ENCODE measurements around the gene STIL. TPM values are rescaled to one million over a fixed set of nuclear protein-coding genes. Genes with fewer than 3 reads are reported as not detected.

The STIL gene
- total and polyA plus RNA-seq, 2 of the 13 experiments (the other 11 are each of a cell fraction or from before 2014, with no cell fraction given) = 13.7 to 18.6 TPM

GRCh38 chr1:47228644-47229030 lies 85.3 kb downstream of the STIL start:
- CTCF ChIA-PET (ENCODE audit: low intra/inter-chr PET ratio, low total read pairs) = no interaction called here
- Histone ChIP-seq H3K27ac (ENCODE audit: extremely low read length, insufficient read depth, low read length) (no peak overlapping the region), H3K9ac (ENCODE audit: insufficient read depth, low read depth, low read length) (no peak overlapping the region), H3K4me3 (replicated peaks in 1 of 3; ENCODE audit: insufficient read depth in 1 of 3, low read depth in 2 of 3, low read length in 3 of 3) (no peak overlapping the region), H3K4me2 (ENCODE audit: low read depth, low read length) (no peak overlapping the region), H2AFZ (ENCODE audit: low read length) (no peak overlapping the region), H3K27me3 (ENCODE audit: control insufficient read depth in 1 of 2, insufficient read depth in 2 of 2, low read length in 2 of 2) (peaks cover 27 to 93% of the 10 kb centered on the region in 2 experiments), H3K36me3 (replicated peaks in 1 of 2; ENCODE audit: control insufficient read depth in 1 of 2, insufficient read depth in 2 of 2, low read length in 2 of 2) (no peaks in the 10 kb centered on the region), H3K4me1 (ENCODE audit: insufficient read depth, low read length) (peaks cover 24% of the 10 kb centered on the region), H4K20me1 (ENCODE audit: insufficient read depth, low read length) (no peaks in the 10 kb centered on the region), H3K79me2 (ENCODE audit: insufficient read depth, low read length) (no peaks in the 10 kb centered on the region), H3K9me3 (ENCODE audit: low read length) (no peaks in the 10 kb centered on the region)
- 43% methylated on average over 9 of the region's 12 CpGs for WGBS (ENCODE audit: low lambda C conversion rate)
- no TSS peak for BruUV-seq (replicated peaks)
- FAIRE-seq (no peak), ATAC-seq (no peak), DNase-seq (ENCODE audit: low spot score) (no peak)
- no peak for TF ChIP-seq KLF6 (CRISPR knock-in tag; IDR thresholded peaks at IDR 0.05)
- TF ChIP-seq ISX (CRISPR knock-in tag; conservative IDR thresholded peaks at IDR 0.05) = no peak
- no peak for TF ChIP-seq IKZF1 (IDR thresholded peaks at IDR 0.05)
- TF ChIP-seq ZNF790 (CRISPR knock-in tag; IDR thresholded peaks at IDR 0.05; ENCODE audit: borderline replicate concordance) = no peak
- in situ Hi-C loops (cut with HindIII; ENCODE audit: extremely low pct_ligation_motif_present, low pct_unique_long_range_greater_than_20kb) = no loop called here
- POLR2A ChIA-PET = interaction anchor here (2.5 kb wide), 1 partner anchor 36 kb away, joined by 8 read pairs; no protein-coding TSS in a partner anchor
- intact Hi-C loops (cut with micrococcal nuclease; ENCODE audit: unreplicated experiment) = no loop called here

GRCh38 chr1:47227341-47228232 lies 86.4 kb downstream of the STIL start:
- Histone ChIP-seq H3K4me3 (replicated peaks in 1 of 3; ENCODE audit: insufficient read depth in 1 of 3, low read depth in 2 of 3, low read length in 3 of 3) (no peak overlapping the region), H3K27me3 (ENCODE audit: control insufficient read depth in 1 of 2, insufficient read depth in 2 of 2, low read length in 2 of 2) (peaks cover 27 to 93% of the 10 kb centered on the region in 2 experiments), H3K9me3 (ENCODE audit: low read length) (no peaks in the 10 kb centered on the region), H4K20me1 (ENCODE audit: insufficient read depth, low read length) (no peaks in the 10 kb centered on the region), H3K4me1 (ENCODE audit: insufficient read depth, low read length) (peaks cover 24% of the 10 kb centered on the region), H3K4me2 (ENCODE audit: low read depth, low read length) (no peak overlapping the region), H3K79me2 (ENCODE audit: insufficient read depth, low read length) (no peaks in the 10 kb centered on the region), H3K9ac (ENCODE audit: insufficient read depth, low read depth, low read length) (no peak overlapping the region), H2AFZ (ENCODE audit: low read length) (no peak overlapping the region), H3K36me3 (replicated peaks in 1 of 2; ENCODE audit: control insufficient read depth in 1 of 2, insufficient read depth in 2 of 2, low read length in 2 of 2) (no peaks in the 10 kb centered on the region), H3K27ac (ENCODE audit: extremely low read length, insufficient read depth, low read length) (no peak overlapping the region)
- in situ Hi-C loops (cut with HindIII; ENCODE audit: extremely low pct_ligation_motif_present, low pct_unique_long_range_greater_than_20kb) = no loop called here
- no TSS peak for BruUV-seq (replicated peaks)
- FAIRE-seq (no peak), DNase-seq (ENCODE audit: low spot score) (no peak), ATAC-seq (no peak)
- ChIA-PET POLR2A (interaction anchor here (2.5 kb wide), 1 partner anchor 35 kb away, joined by 8 read pairs; no protein-coding TSS in a partner anchor), CTCF (ENCODE audit: low intra/inter-chr PET ratio, low total read pairs) (no interaction called here)
- TF ChIP-seq YEATS4 (CRISPR knock-in tag; IDR thresholded peaks at IDR 0.05; ENCODE audit: borderline replicate concordance) (no peak), GABPA (IDR thresholded peaks at IDR 0.05; ENCODE audit: low read depth, low read length) (no peak), GABPA (CRISPR knock-in tag; IDR thresholded peaks at IDR 0.05; ENCODE audit: low read depth) (peak; percentile 16; the same call in 1 of the 2 replicates), MEIS2 (CRISPR knock-in tag; IDR thresholded peaks at IDR 0.05) (no peak), HDAC6 (IDR thresholded peaks at IDR 0.05; ENCODE audit: low read depth, low read length) (no peak), ZNF441 (CRISPR knock-in tag; IDR thresholded peaks at IDR 0.05; ENCODE audit: borderline replicate concordance) (no peak), RBM39 (IDR thresholded peaks at IDR 0.05; ENCODE audit: low read depth, low read length, poor library complexity, severe bottlenecking) (no peak), SNAPC4 (CRISPR knock-in tag; IDR thresholded peaks at IDR 0.05) (no peak), HOXA3 (CRISPR knock-in tag; IDR thresholded peaks at IDR 0.05) (no peak)
- intact Hi-C loops (cut with micrococcal nuclease; ENCODE audit: unreplicated experiment) = no loop called here
- 32% methylated on average over 5 of the region's 7 CpGs for WGBS (ENCODE audit: low lambda C conversion rate)

Measured in HepG2 (cell line).